GM19099 (cell line): ENCODE results near the gene LRRC8D.

Experiments
- POLR2A ChIP-seq: IDR thresholded peaks from 3 replicates; pipeline ENCODE4 v1.6.1; 2011; ENCODE audit warnings: low read depth; ENCODE audit not compliant: insufficient read length; ENCODE audit errors: extremely low read depth

The LRRC8D gene

GRCh38 chr1:89904219-89904980, 83.6 kb downstream of the LRRC8D start:
- no peak for TF ChIP-seq POLR2A

DNA sequence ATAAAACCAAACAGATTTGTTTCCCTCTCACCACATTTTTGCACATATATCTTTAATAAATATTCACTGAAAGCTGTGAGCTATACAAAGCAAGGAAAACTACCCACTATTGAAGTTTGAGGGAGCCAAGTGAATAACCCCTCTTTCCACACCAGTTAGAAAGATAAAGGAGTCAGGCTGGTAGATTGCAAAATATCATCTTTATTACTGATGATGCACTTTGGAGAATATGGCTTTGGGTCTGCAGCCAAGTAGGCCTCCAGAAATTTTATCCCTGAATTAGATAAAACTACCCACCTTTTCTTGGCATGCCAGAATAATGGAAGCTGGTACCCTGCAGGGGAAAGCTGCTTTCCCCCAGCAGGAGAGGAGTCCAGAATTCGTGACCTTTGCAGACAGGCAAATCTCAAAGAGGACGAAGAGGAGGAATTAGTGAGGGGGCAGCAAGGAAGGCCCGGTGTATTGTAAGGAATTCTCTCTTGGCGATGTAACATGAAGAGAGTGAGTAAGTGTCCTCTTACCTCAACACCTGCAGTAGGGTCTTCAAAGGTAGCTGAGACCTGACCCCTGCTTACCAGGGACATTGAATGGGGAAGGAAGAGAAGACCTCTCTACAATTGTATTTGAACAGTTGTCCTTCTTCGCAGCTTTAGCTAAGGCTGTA, 84.7 kb downstream of the LRRC8D start:
- TF ChIP-seq POLR2A, result no peak

DNA sequence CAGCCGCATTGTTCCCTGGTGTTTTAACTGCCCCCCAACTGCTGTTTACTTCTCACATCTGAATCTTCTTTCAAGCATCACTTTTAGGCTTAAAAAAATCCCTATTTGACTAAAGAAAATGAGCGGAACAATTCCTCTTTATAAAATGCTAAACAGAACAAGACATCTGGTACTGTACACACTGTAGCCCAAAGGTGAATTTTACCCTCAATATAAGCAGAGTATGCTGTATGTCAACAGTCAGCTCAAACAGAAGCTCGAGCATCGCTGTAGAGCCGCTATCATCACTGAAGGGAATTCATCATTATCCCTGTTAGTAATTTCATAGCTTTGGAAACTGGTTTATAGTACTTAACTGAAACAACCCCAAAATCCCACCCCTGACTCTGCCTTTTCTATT, 85.3 kb downstream of the LRRC8D start:
- no peak for TF ChIP-seq POLR2A

GRCh38 chr1:89907727-89908212, 86.9 kb downstream of the LRRC8D start:
- TF ChIP-seq POLR2A, result no peak

DNA sequence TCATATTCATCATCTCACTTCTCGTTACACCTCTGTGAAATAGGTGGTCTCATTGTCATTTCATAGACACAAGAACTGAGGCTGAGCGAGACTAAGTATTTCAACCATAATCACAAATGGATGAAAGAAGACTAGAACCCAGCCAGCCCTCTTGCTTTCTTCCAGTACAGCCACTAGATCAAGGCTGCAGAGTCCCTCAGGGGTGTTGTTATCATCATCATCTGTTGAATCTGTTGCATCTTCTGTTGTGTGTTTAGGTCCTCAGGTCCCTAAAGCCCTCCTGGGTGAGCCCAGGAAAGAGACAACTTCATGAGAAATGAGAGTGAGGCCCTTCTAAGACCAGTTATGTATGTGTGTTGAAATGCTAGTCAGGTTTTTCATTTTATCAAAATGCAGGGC, 87.4 kb downstream of the LRRC8D start:
- no peak for TF ChIP-seq POLR2A

GRCh38 chr1:89908672-89909436, 88.0 kb downstream of the LRRC8D start:
- TF ChIP-seq POLR2A, result no peak

DNA sequence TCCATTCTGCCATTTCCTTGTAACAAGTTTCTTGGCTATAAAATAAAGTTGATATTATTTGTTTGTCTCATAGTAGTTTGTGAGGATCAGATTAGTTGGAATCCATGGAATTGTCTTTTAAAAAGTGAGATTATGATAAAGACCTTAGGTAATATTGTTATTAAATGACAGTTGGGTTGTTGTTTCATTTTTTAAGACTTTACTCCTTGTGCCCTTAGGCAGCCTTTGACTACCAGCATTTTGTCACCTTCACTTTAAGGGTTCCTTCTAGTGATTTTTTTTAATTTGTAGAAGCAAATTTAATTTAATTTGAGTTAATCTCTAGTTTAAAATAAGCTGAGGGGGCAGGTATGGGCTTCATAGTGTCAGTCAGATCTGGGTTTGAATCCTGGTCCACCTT, 89.4 kb downstream of the LRRC8D start:
- TF ChIP-seq POLR2A, result no peak

- no peak for TF ChIP-seq POLR2A
Measured at GRCh38 chr1:89910780-89911179, 89.9 kb downstream of the LRRC8D start.

- TF ChIP-seq POLR2A, result no peak
Measured at GRCh38 chr1:89911191-89911991, 90.6 kb downstream of the LRRC8D start.

DNA sequence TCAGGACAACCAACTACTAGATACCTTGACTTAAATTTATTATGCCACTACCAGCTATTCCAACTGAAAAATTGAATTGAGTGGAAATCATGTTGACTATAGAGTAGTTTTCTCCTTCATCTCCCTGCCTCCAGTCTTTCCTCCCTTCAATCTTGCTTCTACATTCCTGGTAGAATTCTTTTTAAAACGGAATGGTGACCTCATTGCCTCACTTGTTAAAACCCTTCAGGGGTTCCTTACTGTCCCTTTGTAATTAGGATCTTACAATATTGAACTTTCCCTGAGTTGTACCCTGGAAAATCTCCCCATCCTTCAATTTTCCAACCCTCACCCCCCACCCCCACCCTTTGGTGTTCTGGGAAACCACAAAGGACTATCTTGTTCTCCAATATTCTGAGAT, 91.2 kb downstream of the LRRC8D start:
- TF ChIP-seq POLR2A, result no peak

- no peak for TF ChIP-seq POLR2A
Measured at GRCh38 chr1:89913353-89914095, 92.7 kb downstream of the LRRC8D start.

DNA sequence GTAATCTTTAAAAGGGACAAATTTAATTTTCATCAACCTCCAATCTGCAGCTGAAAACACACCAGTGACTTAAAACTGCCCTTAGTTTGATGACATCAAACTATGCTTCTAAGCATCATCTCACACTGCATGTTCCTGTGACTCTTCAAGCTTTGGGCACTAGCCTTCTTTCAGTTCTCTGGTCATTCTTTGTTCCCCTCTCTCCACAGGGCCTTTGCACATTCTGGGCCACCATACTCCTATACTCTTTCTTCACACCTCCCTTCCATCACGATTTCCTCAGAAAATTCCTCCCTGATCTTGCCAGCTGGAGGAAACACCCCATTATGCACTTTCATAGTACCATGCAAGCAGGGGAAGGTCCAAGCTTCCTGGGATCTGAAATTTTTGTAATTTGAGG, 96.5 kb downstream of the LRRC8D start:
- TF ChIP-seq POLR2A, result no peak

GRCh38 chr1:89918127-89918793, 97.4 kb downstream of the LRRC8D start:
- no peak for TF ChIP-seq POLR2A

GRCh38 chr1:89918794-89919155, 97.9 kb downstream of the LRRC8D start:
- no peak for TF ChIP-seq POLR2A
